Ovary (tissue), 9 donors: Measurements from ENCODE around the gene JUND. TPM values are rescaled to one million over a fixed set of nuclear protein-coding genes. Genes with fewer than 3 reads are reported as not detected.

Source experiments
- DNase-seq, 5 donors: peaks; one replicate each; pipeline ENCODE4 v3.0.0-alpha.2; 2019 to 2020
- H3K27ac ChIP-seq, 2 donors: fragments of 200-600 bp; one replicate each; pipeline versions ENCODE4 v1.5.1 to v1.8.0; 2019 to 2022
- H3K27me3 ChIP-seq: fragments of 200-600 bp; one replicate; pipeline ENCODE4 v1.8.0; 2022
- H3K36me3 ChIP-seq: fragments of 200-600 bp; sonication (generic); one replicate; pipeline ENCODE4 v1.5.1; 2019
- H3K4me1 ChIP-seq: one replicate; pipeline ENCODE4 v1.8.1; 2013; ENCODE audit warnings: mild to moderate bottlenecking, moderate library complexity; ENCODE audit not compliant: insufficient read depth
- H3K4me3 ChIP-seq: fragments of 200-600 bp; sonication (generic); one replicate; pipeline ENCODE4 v1.5.1; 2017
- H3K9me3 ChIP-seq, 2 donors: fragments of 200-600 bp in 1 of 2; sonication (generic) in 1 of 2; one replicate each; pipeline versions ENCODE4 v1.5.1 to v1.8.1; 2013 to 2019; ENCODE audit warnings: mild to moderate bottlenecking in 1 of 2, moderate library complexity in 1 of 2
- CTCF ChIP-seq, 3 donors: fragments of 450-650 bp in 2 of 3; fragments of 200-600 bp in 1 of 3; IDR thresholded peaks; one replicate each; pipeline versions ENCODE4 v1.5.1 to v1.8.0; 2016 to 2022; ENCODE audit warnings: antibody characterized with exemption in 3 of 3, mild to moderate bottlenecking in 1 of 3
- EP300 ChIP-seq: sonication (generic); formaldehyde crosslinking; IDR thresholded peaks from one replicate; pipeline ENCODE4 v1.6.1; 2017; ENCODE audit warnings: antibody characterized with exemption
- POLR2A ChIP-seq: fragments of 450-650 bp; IDR thresholded peaks from one replicate; pipeline ENCODE4 v1.6.1; 2017; ENCODE audit warnings: antibody characterized with exemption, mild to moderate bottlenecking, moderate library complexity
- WGBS, 3 donors: extraction: QIAGEN DNeasy Blood & Tissue Kit in 1 of 3; methylation state at CpG; one replicate each; pipeline versions ENCODE4 v1.1.5 to v1.1.7; 2013 to 2017; 5-methylcytosine and 5-hydroxymethylcytosine counted together
- intact Hi-C, 4 donors: fragments of 100-400 bp; cut with DNase I; formaldehyde crosslinking; loops; one replicate each; pipeline versions ENCODE4 v1.11.0 to v1.15.1; 2022 to 2023
- polyA plus RNA-seq, 2 donors: library from polyadenylated mRNA; stranded (reverse); fragments of 200-250 nt in 1 of 2; fragments of 350-450 nt in 1 of 2; fragmentation: Illumina TruSeq in 1 of 2; extraction: RNeasy Lipid Tissue Mini Kit (QIAGEN cat#74804) in 1 of 2; gene quantifications; one replicate each; pipeline ENCODE4 v1.2.3, GENCODE V29; 2013 to 2014
- total RNA-seq, 7 donors: library from RNA; depleted of rRNA in 2 of 7; stranded (reverse); fragments of >200 nt in 2 of 7; fragmentation: NEBNext Ultra II Directional in 3 of 7; extraction: Animal tissue kit (Norgen Biotek cat#: 25700) in 3 of 7; gene quantifications; one replicate each; pipeline versions ENCODE4 v1.1.0 to v1.2.4, GENCODE V29; 2016 to 2023
- donor health status: DM: no; HTN: no; CAD: no; lungs with moderate emphysema.
- donor health status: DM: no; HTN: no; CAD: no.
- donor health status: Bipolar disorder and iron deficiency.
- donor health status: DM: yes; HTN: yes; CAD: no.
- donor health status: DM: no; HTN: no; CAD: no.
- donor health status: DM: yes; HTN: yes; CAD: no.

JUND gene
- total and polyA plus RNA-seq, 9 donors = 95.2 to 1,260 (median 412) TPM

- DNase-seq = peak; percentile 95 to 97 (median 96)
- no peaks in the 10 kb centered on the region for H3K27me3 ChIP-seq
- peak overlapping the region; percentile 95 to 100 for H3K27ac ChIP-seq
- H3K36me3 ChIP-seq = no peaks in the 10 kb centered on the region
- H3K4me1 ChIP-seq = peaks cover 7% of the 10 kb centered on the region
- 0 to 1% (median 0%) methylated on average over 64 to 75 of the region's 75 CpGs for WGBS, 3 donors
- H3K9me3 ChIP-seq = no peaks in the 10 kb centered on the region
- intact Hi-C loops = no loop called here
- peak overlapping the region; percentile 72 for H3K4me3 ChIP-seq
- TF ChIP-seq EP300 = no peak
- TF ChIP-seq POLR2A = peak; percentile 69
These were observed 10.4 kb upstream of the JUND start for GRCh38 chr19:18291590-18292461.

- 26 to 28% (median 27%) methylated on average over 20 to 21 of the region's 21 CpGs for WGBS, 3 donors
- H3K4me1 ChIP-seq = peaks cover 12% of the 10 kb centered on the region
- TF ChIP-seq EP300 (no peak), CTCF (IDR thresholded peaks at IDR 0.05) (peak in 1 of 3 donors; percentile 14)
- H3K4me3 ChIP-seq = peak overlapping the region; percentile 72
- no peaks in the 10 kb centered on the region for H3K27me3 ChIP-seq
- DNase-seq = peak; percentile 60 to 83 (median 79)
- H3K9me3 ChIP-seq = no peaks in the 10 kb centered on the region
- no peaks in the 10 kb centered on the region for H3K36me3 ChIP-seq
- intact Hi-C loops = no loop called here
- peak overlapping the region; percentile 95 to 100 for H3K27ac ChIP-seq
These were observed 9.7 kb upstream of the JUND start for GRCh38 chr19:18291019-18291524.

- H3K4me1 ChIP-seq = peaks cover 14% of the 10 kb centered on the region
- intact Hi-C loops = no loop called here
- no peak for TF ChIP-seq POLR2A
- TF ChIP-seq CTCF (IDR thresholded peaks at IDR 0.05) = no peak
- no peak for TF ChIP-seq EP300
- peak in 4 of 5 donors; percentile 56 to 73 (median 70) for DNase-seq
- H3K27me3 ChIP-seq = no peaks in the 10 kb centered on the region
- H3K4me3 ChIP-seq = no peak overlapping the region
- H3K36me3 ChIP-seq = no peaks in the 10 kb centered on the region
- no peaks in the 10 kb centered on the region for H3K9me3 ChIP-seq
- WGBS, 3 donors = 46 to 54% (median 48%) methylated on average over 12 to 14 of the region's 14 CpGs
- peak overlapping the region; percentile 95 to 100 for H3K27ac ChIP-seq
These were observed 9.0 kb upstream of the JUND start for GRCh38 chr19:18290302-18291018.

GRCh38 chr19:18289471-18290301 is 8.3 kb upstream of the JUND start:
- Histone ChIP-seq H3K36me3 (no peaks in the 10 kb centered on the region), H3K4me1 (peaks cover 17% of the 10 kb centered on the region), H3K27ac (peak overlapping the region; percentile 95 to 100), H3K27me3 (no peaks in the 10 kb centered on the region), H3K9me3 (no peaks in the 10 kb centered on the region), H3K4me3 (no peak overlapping the region)
- 58 to 63% (median 59%) methylated on average over 12 of the region's 12 CpGs for WGBS, 3 donors
- no peak for TF ChIP-seq POLR2A
- no peak for TF ChIP-seq CTCF (IDR thresholded peaks at IDR 0.05)
- TF ChIP-seq EP300 = no peak
- peak in 1 of 5 donors; percentile 31 for DNase-seq
- intact Hi-C loops = no loop called here
